ENCODE measurements around the gene RNF26.

DNA sequence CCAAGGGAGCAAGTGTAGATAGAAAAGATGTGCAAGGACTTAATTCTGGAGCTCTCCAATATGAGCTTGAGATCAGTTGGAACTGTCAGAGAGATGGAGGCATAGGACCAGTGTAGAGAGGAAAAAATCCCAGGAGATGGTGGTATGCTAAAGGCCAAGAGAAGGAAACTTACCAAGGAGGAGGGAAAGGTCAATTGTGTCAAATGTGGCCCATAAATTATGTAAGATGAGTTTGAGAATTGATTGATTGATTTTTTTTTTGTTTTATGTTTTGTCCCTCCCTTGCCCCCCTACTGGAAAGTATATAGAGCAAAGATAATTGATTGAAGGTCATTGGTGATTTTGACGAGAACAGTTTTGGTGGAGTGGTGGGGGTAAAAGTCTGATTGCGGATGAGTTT, 50.0 kb downstream of the RNF26 start:
- TF ChIP-seq POLR2AphosphoS5 (IDR thresholded peaks at IDR 0.05), result no peak
- TF ChIP-seq, protein P1, sequence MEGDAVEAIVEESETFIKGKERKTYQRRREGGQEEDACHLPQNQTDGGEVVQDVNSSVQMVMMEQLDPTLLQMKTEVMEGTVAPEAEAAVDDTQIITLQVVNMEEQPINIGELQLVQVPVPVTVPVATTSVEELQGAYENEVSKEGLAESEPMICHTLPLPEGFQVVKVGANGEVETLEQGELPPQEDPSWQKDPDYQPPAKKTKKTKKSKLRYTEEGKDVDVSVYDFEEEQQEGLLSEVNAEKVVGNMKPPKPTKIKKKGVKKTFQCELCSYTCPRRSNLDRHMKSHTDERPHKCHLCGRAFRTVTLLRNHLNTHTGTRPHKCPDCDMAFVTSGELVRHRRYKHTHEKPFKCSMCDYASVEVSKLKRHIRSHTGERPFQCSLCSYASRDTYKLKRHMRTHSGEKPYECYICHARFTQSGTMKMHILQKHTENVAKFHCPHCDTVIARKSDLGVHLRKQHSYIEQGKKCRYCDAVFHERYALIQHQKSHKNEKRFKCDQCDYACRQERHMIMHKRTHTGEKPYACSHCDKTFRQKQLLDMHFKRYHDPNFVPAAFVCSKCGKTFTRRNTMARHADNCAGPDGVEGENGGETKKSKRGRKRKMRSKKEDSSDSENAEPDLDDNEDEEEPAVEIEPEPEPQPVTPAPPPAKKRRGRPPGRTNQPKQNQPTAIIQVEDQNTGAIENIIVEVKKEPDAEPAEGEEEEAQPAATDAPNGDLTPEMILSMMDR (IDR thresholded peaks at IDR 0.05), result no peak
